Measurements from ENCODE around the gene RUNX1.

Gene RUNX1

GRCh38 chr21:35058058-35058457 is 9.0 kb upstream of the RUNX1 start:
- DNase-seq = no peak

- no peak for DNase-seq
Observed at GRCh38 chr21:35057428-35057827, 8.3 kb upstream of the RUNX1 start.

GRCh38 chr21:35053356-35054096 is 4.4 kb upstream of the RUNX1 start:
- DNase-seq = no peak

- no peak for DNase-seq
Observed at GRCh38 chr21:35052801-35053200, 3.7 kb upstream of the RUNX1 start.

- DNase-seq = no peak
Observed at GRCh38 chr21:35051287-35051818, 2.3 kb upstream of the RUNX1 start.

- no peak for DNase-seq
Observed at GRCh38 chr21:35050348-35051286, 1.5 kb upstream of the RUNX1 start.

GRCh38 chr21:35048183-35048601 is 910 bp downstream of the RUNX1 start:
- no peak for DNase-seq

GRCh38 chr21:35046880-35047229 is 2.2 kb downstream of the RUNX1 start:
- no peak for DNase-seq

GRCh38 chr21:35046263-35046624 is 2.9 kb downstream of the RUNX1 start:
- DNase-seq = no peak

GRCh38 chr21:35045542-35046262 is 3.4 kb downstream of the RUNX1 start:
- DNase-seq = no peak

GRCh38 chr21:35044770-35045541 is 4.1 kb downstream of the RUNX1 start:
- DNase-seq = no peak

GRCh38 chr21:35044128-35044527 is 5.0 kb downstream of the RUNX1 start:
- no peak for DNase-seq

GRCh38 chr21:35043549-35043948 is 5.6 kb downstream of the RUNX1 start:
- DNase-seq = no peak

- no peak for DNase-seq
Observed at GRCh38 chr21:35042836-35043235, 6.3 kb downstream of the RUNX1 start.

- DNase-seq = no peak
Observed at GRCh38 chr21:35041881-35042280, 7.2 kb downstream of the RUNX1 start.

GRCh38 chr21:35041122-35041521 is 8.0 kb downstream of the RUNX1 start:
- DNase-seq = no peak

GRCh38 chr21:35039595-35040289 is 9.4 kb downstream of the RUNX1 start:
- no peak for DNase-seq

GRCh38 chr21:35038772-35039319 is 10.3 kb downstream of the RUNX1 start:
- DNase-seq = no peak

GRCh38 chr21:35037384-35037765 is 11.7 kb downstream of the RUNX1 start:
- no peak for DNase-seq

- no peak for DNase-seq
Observed at GRCh38 chr21:35036465-35037383, 12.4 kb downstream of the RUNX1 start.

Measured in NCI-H2171 treated with DMSO at 0.1 percent for 48 hours (cell line).